ENCODE measurements around the gene SBNO2.
"Not testable (repeated sequence)": the region's sequence is repeated elsewhere in the genome, so short reads cannot be mapped to it uniquely, and the experiment has no call there.

SBNO2 gene

GRCh38 chr19:1131718-1132551 is 42.1 kb downstream of the SBNO2 start:
- CTCF ChIA-PET, result interaction anchor here (0.7 to 2.6 kb wide), 4 partner anchors 18 to 89 kb away, joined by 3 to 13 read pairs (median 4); no protein-coding TSS in a partner anchor
- peaks cover 0 to 73% (median 68%) of the 10 kb centered on the region in 4 experiments for H3K4me1 ChIP-seq (ENCODE audit: control extremely low read depth in 1 of 4, control insufficient read depth in 4 of 4, insufficient read depth in 4 of 4, low read length in 3 of 4)
- no peaks in the 10 kb centered on the region for H3K9me3 ChIP-seq (ENCODE audit: control extremely low read depth in 1 of 5, control insufficient read depth in 4 of 5, insufficient read depth in 2 of 5, low read depth in 1 of 5, low read length in 4 of 5)
- POLR2A ChIA-PET, result interaction anchor here (0.5 to 1.6 kb wide), 5 partner anchors 11 to 121 kb away, joined by 3 to 7 read pairs (median 4); no protein-coding TSS in a partner anchor
- peak; percentile 89 to 95 (median 93) for DNase-seq
- peaks cover 0 to 40% (median 12%) of the 10 kb centered on the region in 4 experiments for H3K36me3 ChIP-seq (ENCODE audit: control insufficient read depth in 4 of 4, insufficient read depth in 4 of 4, low read length in 3 of 4)
- WGBS (ENCODE audit: insufficient coverage), result 0% methylated on average over 61 of the region's 64 CpGs
- peak overlapping the region; percentile 64 to 88 (median 73) for H3K4me3 ChIP-seq (ENCODE audit: control insufficient read depth in 1 of 7, extremely low read depth in 1 of 7, insufficient read depth in 4 of 7, low read depth in 2 of 7, low read length in 6 of 7)
- H3K27ac ChIP-seq (ENCODE audit: insufficient read depth in 1 of 2, low read depth in 1 of 2, low read length in 2 of 2, poor library complexity in 1 of 2, severe bottlenecking in 2 of 2), result peak overlapping the region; percentile 54 to 84
- H3K27me3 ChIP-seq (replicated peaks in 2 of 5; ENCODE audit: control insufficient read depth in 4 of 5, insufficient read depth in 5 of 5, low read length in 4 of 5), result no peaks in the 10 kb centered on the region

GRCh38 chr19:1130771-1131717 is 43.0 kb downstream of the SBNO2 start:
- Histone ChIP-seq H3K27ac (ENCODE audit: insufficient read depth in 1 of 2, low read depth in 1 of 2, low read length in 2 of 2, poor library complexity in 1 of 2, severe bottlenecking in 2 of 2) (peak overlapping the region; percentile 54 to 84), H3K4me3 (ENCODE audit: control insufficient read depth in 1 of 7, extremely low read depth in 1 of 7, insufficient read depth in 4 of 7, low read depth in 2 of 7, low read length in 6 of 7) (peak overlapping the region; percentile 64 to 88 (median 73)), H3K4me1 (ENCODE audit: control extremely low read depth in 1 of 4, control insufficient read depth in 4 of 4, insufficient read depth in 4 of 4, low read length in 3 of 4) (peaks cover 0 to 70% (median 62%) of the 10 kb centered on the region in 4 experiments), H3K27me3 (replicated peaks in 2 of 5; ENCODE audit: control insufficient read depth in 4 of 5, insufficient read depth in 5 of 5, low read length in 4 of 5) (no peaks in the 10 kb centered on the region), H3K9me3 (ENCODE audit: control extremely low read depth in 1 of 5, control insufficient read depth in 4 of 5, insufficient read depth in 2 of 5, low read depth in 1 of 5, low read length in 4 of 5) (no peaks in the 10 kb centered on the region), H3K36me3 (ENCODE audit: control insufficient read depth in 4 of 4, insufficient read depth in 4 of 4, low read length in 3 of 4) (peaks cover 0 to 49% (median 17%) of the 10 kb centered on the region in 4 experiments)
- CTCF ChIA-PET, result interaction anchor here (0.7 to 2.6 kb wide), 5 partner anchors 9 to 90 kb away, joined by 3 to 13 read pairs (median 5); no protein-coding TSS in a partner anchor
- DNase-seq, result peak in 1 of 3 donors; percentile 19
- WGBS (ENCODE audit: insufficient coverage), result 65% methylated on average over 19 of the region's 22 CpGs
- POLR2A ChIA-PET, result interaction anchor here (0.5 to 1.4 kb wide), 6 partner anchors 11 to 142 kb away, joined by 3 to 4 read pairs (median 3); no protein-coding TSS in a partner anchor

- DNase-seq, result no peak
Measured at GRCh38 chr19:1129535-1129934, 44.5 kb downstream of the SBNO2 start.

GRCh38 chr19:1129084-1129483 is 45.0 kb downstream of the SBNO2 start:
- H3K9me3 ChIP-seq (ENCODE audit: control extremely low read depth in 1 of 5, control insufficient read depth in 4 of 5, insufficient read depth in 2 of 5, low read depth in 1 of 5, low read length in 4 of 5); H3K27me3 ChIP-seq (replicated peaks in 2 of 5; ENCODE audit: control insufficient read depth in 4 of 5, insufficient read depth in 5 of 5, low read length in 4 of 5); DNase-seq; H3K27ac ChIP-seq (ENCODE audit: insufficient read depth in 1 of 2, low read depth in 1 of 2, low read length in 2 of 2, poor library complexity in 1 of 2, severe bottlenecking in 2 of 2); H3K4me3 ChIP-seq (ENCODE audit: control insufficient read depth in 1 of 7, extremely low read depth in 1 of 7, insufficient read depth in 4 of 7, low read depth in 2 of 7, low read length in 6 of 7): not testable (repeated sequence)
- CTCF ChIA-PET, result interaction anchor here (1.2 to 1.5 kb wide), 2 partner anchors 15 to 88 kb away, joined by 3 to 6 read pairs; no protein-coding TSS in a partner anchor
- peaks cover 0 to 48% (median 28%) of the 10 kb centered on the region in 4 experiments for H3K36me3 ChIP-seq (ENCODE audit: control insufficient read depth in 4 of 4, insufficient read depth in 4 of 4, low read length in 3 of 4)
- peaks cover 0 to 63% (median 51%) of the 10 kb centered on the region in 4 experiments for H3K4me1 ChIP-seq (ENCODE audit: control extremely low read depth in 1 of 4, control insufficient read depth in 4 of 4, insufficient read depth in 4 of 4, low read length in 3 of 4)
- WGBS (ENCODE audit: insufficient coverage), result 95% methylated on average over 5 of the region's 7 CpGs
- POLR2A ChIA-PET, result interaction anchor here (0.6 kb wide), 1 partner anchor 142 kb away, joined by 3 read pairs; no protein-coding TSS in a partner anchor

More at GRCh38 chr19:1129535-1129934, 44.5 kb downstream of the SBNO2 start:
- ChIA-PET POLR2A (no interaction called here), CTCF (interaction anchor here (1.2 to 1.5 kb wide), 2 partner anchors 16 to 88 kb away, joined by 3 to 6 read pairs; no protein-coding TSS in a partner anchor)
- H3K9me3 ChIP-seq (ENCODE audit: control extremely low read depth in 1 of 5, control insufficient read depth in 4 of 5, insufficient read depth in 2 of 5, low read depth in 1 of 5, low read length in 4 of 5), result no peaks in the 10 kb centered on the region
- H3K36me3 ChIP-seq (ENCODE audit: control insufficient read depth in 4 of 4, insufficient read depth in 4 of 4, low read length in 3 of 4), result peaks cover 0 to 48% (median 25%) of the 10 kb centered on the region in 4 experiments
- no peak overlapping the region for H3K27ac ChIP-seq (ENCODE audit: insufficient read depth in 1 of 2, low read depth in 1 of 2, low read length in 2 of 2, poor library complexity in 1 of 2, severe bottlenecking in 2 of 2)
- WGBS (ENCODE audit: insufficient coverage), result 97% methylated on average over 17 of the region's 18 CpGs
- H3K27me3 ChIP-seq (replicated peaks in 2 of 5; ENCODE audit: control insufficient read depth in 4 of 5, insufficient read depth in 5 of 5, low read length in 4 of 5), result no peaks in the 10 kb centered on the region
- H3K4me3 ChIP-seq (ENCODE audit: control insufficient read depth in 1 of 7, extremely low read depth in 1 of 7, insufficient read depth in 4 of 7, low read depth in 2 of 7, low read length in 6 of 7), result no peak overlapping the region
- peaks cover 0 to 68% (median 54%) of the 10 kb centered on the region in 4 experiments for H3K4me1 ChIP-seq (ENCODE audit: control extremely low read depth in 1 of 4, control insufficient read depth in 4 of 4, insufficient read depth in 4 of 4, low read length in 3 of 4)

GRCh38 chr19:1128106-1128505 is 46.0 kb downstream of the SBNO2 start:
- Histone ChIP-seq H3K4me3 (ENCODE audit: control insufficient read depth in 1 of 7, extremely low read depth in 1 of 7, insufficient read depth in 4 of 7, low read depth in 2 of 7, low read length in 6 of 7) (no peak overlapping the region), H3K27ac (ENCODE audit: insufficient read depth in 1 of 2, low read depth in 1 of 2, low read length in 2 of 2, poor library complexity in 1 of 2, severe bottlenecking in 2 of 2) (no peak overlapping the region), H3K9me3 (ENCODE audit: control extremely low read depth in 1 of 5, control insufficient read depth in 4 of 5, insufficient read depth in 2 of 5, low read depth in 1 of 5, low read length in 4 of 5) (no peaks in the 10 kb centered on the region), H3K36me3 (ENCODE audit: control insufficient read depth in 4 of 4, insufficient read depth in 4 of 4, low read length in 3 of 4) (peaks cover under 1 to 57% (median 34%) of the 10 kb centered on the region in 4 experiments), H3K4me1 (ENCODE audit: control extremely low read depth in 1 of 4, control insufficient read depth in 4 of 4, insufficient read depth in 4 of 4, low read length in 3 of 4) (peaks cover 0 to 60% (median 41%) of the 10 kb centered on the region in 4 experiments), H3K27me3 (replicated peaks in 2 of 5; ENCODE audit: control insufficient read depth in 4 of 5, insufficient read depth in 5 of 5, low read length in 4 of 5) (no peaks in the 10 kb centered on the region)
- WGBS (ENCODE audit: insufficient coverage), result 96% methylated on average over 15 of the region's 17 CpGs
- POLR2A ChIA-PET, result no interaction called here
- no peak for DNase-seq
- CTCF ChIA-PET, result interaction anchor here (1.2 to 1.5 kb wide), 2 partner anchors 14 to 89 kb away, joined by 3 to 6 read pairs; no protein-coding TSS in a partner anchor

- H3K4me3 ChIP-seq (ENCODE audit: control insufficient read depth in 1 of 7, extremely low read depth in 1 of 7, insufficient read depth in 4 of 7, low read depth in 2 of 7, low read length in 6 of 7), result no peak overlapping the region
- peaks cover 5 to 65% (median 39%) of the 10 kb centered on the region in 4 experiments for H3K36me3 ChIP-seq (ENCODE audit: control insufficient read depth in 4 of 4, insufficient read depth in 4 of 4, low read length in 3 of 4)
- H3K4me1 ChIP-seq (ENCODE audit: control extremely low read depth in 1 of 4, control insufficient read depth in 4 of 4, insufficient read depth in 4 of 4, low read length in 3 of 4), result peaks cover 0 to 51% (median 31%) of the 10 kb centered on the region in 4 experiments
- H3K9me3 ChIP-seq (ENCODE audit: control extremely low read depth in 1 of 5, control insufficient read depth in 4 of 5, insufficient read depth in 2 of 5, low read depth in 1 of 5, low read length in 4 of 5), result no peaks in the 10 kb centered on the region
- ChIA-PET POLR2A (no interaction called here), CTCF (no interaction called here)
- no peak for DNase-seq
- no peaks in the 10 kb centered on the region for H3K27me3 ChIP-seq (replicated peaks in 2 of 5; ENCODE audit: control insufficient read depth in 4 of 5, insufficient read depth in 5 of 5, low read length in 4 of 5)
- H3K27ac ChIP-seq (ENCODE audit: insufficient read depth in 1 of 2, low read depth in 1 of 2, low read length in 2 of 2, poor library complexity in 1 of 2, severe bottlenecking in 2 of 2), result peak overlapping the region in 1 of 2 experiments; percentile 49
- WGBS (ENCODE audit: insufficient coverage), result 97% methylated on average over 27 of the region's 33 CpGs
Measured at GRCh38 chr19:1126984-1127760, 46.9 kb downstream of the SBNO2 start.
